NCI-H1694 treated with DMSO at 0.1 percent for 48 hours (cell line): ENCODE measurements around the gene OLIG2.

Source experiments
- DNase-seq: peaks from one replicate; lab custom pipeline; 2025; lab: John Stamatoyannopoulos, UW

Gene OLIG2

DNA sequence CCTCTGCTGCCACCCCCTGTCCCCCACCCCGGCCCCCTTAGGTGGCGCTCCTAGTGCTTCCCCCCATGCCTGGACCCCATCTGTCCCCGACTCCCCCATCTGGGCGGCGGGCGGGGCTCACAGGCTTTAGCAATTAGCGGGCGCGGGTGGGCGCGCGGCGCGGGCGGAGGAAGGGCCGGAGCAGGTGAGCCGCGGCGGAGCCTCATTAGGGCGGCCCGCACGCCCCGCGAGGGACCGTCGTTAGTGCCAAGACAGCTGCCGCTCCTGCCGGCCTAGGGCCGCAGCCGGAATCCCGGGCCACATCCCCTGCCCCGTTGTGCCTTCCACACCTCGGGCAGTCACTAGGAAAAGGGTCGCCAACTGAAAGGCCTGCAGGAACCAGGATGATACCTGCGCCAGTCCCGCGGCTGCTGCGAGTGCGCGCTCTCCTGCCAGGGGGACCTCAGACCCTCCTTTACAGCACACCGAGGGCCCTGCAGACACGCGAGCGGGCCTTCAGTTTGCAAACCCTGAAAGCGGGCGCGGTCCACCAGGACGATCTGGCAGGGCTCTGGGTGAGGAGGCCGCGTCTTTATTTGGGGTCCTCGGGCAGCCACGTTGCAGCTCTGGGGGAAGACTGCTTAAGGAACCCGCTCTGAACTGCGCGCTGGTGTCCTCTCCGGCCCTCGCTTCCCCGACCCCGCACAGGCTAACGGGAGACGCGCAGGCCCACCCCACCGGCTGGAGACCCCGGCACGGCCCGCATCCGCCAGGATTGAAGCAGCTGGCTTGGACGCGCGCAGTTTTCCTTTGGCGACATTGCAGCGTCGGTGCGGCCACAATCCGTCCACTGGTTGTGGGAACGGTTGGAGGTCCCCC lies 7.6 kb downstream of the OLIG2 start:
- DNase-seq: no peak

DNA sequence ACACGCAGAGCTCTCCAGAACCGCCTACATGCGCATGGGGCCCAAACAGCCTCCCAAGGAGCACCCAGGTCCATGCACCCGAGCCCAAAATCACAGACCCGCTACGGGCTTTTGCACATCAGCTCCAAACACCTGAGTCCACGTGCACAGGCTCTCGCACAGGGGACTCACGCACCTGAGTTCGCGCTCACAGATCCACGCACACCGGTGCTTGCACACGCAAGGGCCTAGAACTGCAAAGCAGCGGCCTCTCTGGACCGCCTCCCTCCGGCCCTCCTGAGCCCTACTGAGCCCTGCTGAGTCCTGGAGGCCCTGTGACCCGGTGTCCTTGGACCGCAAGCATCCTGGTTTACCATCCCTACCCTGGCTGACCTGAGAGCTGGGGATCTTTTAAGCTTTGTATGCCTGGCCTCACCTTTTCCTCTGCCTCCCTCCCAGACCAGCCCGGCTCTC lies 8.3 kb downstream of the OLIG2 start:
- no peak for DNase-seq

DNA sequence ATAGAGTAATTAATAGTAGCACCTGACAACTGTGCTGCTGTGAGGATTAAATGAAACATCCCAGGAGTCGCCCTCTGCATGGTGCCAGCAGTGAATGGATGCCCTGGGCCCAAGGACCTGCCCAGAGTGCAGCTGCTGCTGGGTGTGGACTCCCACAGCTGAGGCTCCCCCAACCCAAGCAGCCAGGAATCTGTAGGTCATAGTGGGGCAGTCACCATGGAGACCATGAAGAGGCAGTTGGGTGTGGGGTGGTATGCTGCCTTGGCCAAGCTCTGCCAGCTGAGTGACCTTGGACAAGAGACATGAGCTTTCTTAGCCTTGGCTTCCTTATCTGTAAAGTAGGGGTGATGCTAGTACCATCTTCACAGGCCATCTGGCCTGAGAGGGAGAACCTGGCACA lies 9.4 kb downstream of the OLIG2 start:
- DNase-seq: no peak

DNA sequence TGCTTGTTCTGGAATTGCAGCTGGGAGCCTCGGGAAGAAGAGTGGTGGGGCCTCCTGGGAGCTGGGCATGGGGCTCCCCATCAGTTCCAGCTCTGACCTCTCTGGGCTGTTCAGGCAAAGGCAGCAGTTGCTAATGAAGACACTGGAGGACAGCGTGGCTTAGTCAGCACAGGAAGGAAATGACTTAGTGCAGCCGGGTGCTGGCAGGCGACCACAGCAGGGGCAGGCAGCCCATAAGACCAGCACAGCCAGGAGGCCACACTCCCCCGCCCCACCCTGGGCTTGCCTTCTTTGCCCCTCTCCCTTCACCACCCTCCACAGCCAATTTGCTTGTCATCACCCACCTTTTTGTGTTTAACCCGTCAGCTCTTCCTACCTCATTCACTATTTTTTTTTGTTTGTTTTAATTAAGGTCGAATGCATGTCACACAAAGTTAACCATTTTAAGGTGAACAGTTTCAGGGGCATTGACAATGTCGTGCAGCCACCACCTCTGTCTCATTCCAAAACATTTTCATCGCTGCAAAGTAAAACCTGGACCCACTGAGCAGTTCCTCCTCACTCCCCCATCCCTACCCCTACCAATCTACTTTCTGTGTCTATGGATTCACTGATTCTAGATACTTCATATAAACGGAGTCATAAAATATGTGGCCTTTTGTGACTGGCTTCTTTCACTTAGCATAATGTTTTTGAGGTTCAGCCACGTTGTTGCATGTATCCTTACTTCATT lies 10.9 kb downstream of the OLIG2 start:
- peak; percentile 45 for DNase-seq

DNA sequence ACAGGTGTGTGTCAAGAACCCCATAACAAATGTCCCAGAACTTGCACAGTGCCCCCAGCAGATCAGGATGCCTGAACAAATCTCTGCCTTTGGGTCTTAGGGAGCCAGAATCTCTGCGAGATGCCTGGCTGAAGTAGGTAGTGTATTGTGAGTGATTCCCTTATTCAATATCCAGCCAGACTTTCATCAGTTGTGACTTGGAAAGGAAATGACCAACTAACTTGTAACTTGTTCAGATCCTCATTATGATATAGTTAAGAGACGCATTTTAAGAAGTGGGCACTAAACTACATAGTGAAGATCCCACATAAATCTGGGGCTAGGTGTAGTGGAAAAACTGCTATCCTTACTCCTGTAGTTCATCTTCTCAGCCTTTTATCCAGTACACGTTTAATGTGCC lies 11.8 kb downstream of the OLIG2 start:
- DNase-seq: no peak

DNA sequence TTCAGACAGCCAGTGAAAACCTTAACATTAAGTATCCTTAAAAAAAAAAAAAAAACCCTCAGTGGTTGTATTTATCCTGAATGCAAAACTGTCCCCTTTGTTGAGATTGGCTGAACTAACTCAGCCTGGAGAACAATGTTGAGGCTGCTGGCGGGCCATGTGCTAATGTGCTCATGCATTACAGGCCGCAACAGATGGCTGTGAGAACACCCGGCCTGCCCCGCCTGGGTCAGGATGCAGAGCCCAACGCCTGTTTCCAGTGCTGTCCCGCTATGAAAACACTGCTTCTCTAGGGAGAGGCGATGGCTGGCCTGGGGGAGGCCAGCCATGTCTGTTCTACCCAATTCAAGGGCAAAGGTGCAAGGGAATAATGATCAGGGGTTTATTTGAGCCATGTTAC lies 13.8 kb downstream of the OLIG2 start:
- peak; percentile 90 for DNase-seq

DNA sequence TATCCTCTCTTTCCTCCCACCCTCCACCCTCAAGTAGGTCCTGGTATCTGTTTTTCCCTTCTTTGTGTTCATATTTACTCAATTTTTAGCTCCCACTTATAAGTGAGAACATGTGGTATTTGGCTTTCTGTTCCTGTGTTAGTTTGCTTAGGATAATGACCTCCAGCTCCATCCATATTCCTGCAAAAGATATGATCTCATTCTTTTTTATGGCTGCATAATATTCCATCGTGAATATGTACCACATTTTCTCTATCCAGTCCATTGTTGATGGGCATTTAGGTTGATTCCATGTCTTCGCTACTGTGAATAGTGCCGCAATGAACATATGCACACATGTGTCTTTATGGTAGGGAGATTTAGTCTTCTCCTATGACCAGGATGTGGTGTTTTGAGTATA lies 14.5 kb downstream of the OLIG2 start:
- DNase-seq: no peak

DNA sequence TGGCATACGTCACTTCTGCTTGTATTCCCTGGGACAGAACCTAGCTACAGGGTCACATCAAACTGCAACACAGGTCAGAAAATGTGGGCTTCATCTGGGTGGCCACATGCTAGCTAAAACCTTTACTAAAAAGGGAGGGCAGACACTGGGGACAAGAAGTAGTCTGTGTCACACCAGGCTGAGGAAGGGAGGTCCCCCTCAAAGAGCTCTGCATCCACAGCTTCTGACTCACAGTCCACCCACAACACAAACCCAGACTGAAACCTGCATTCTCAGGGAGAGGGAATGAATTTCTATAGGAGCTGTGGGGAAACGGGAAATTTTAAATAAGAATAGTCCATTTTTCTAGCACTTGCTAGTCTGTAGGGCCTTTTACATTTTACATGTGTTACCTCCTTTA lies 16.2 kb downstream of the OLIG2 start:
- no peak for DNase-seq

DNA sequence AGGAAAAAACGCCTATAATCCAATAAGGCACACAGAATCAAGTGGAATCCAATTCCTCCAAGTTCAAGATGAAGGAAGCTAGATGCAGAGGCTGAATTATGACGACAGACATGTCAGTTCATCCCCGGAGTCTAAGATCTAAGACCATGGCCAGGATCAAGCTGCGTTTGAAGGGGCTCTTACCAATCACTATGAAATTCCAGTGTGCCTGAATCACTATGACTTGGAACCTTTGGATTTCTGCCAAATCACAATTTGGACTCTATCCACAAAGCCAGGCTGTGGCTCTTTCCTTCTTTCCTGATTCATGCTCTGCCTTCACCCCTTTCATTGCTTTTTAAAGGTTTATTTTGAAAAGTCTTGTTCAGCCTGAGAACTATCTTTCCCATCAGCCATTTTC lies 17.1 kb downstream of the OLIG2 start:
- DNase-seq: peak; percentile 47

DNA sequence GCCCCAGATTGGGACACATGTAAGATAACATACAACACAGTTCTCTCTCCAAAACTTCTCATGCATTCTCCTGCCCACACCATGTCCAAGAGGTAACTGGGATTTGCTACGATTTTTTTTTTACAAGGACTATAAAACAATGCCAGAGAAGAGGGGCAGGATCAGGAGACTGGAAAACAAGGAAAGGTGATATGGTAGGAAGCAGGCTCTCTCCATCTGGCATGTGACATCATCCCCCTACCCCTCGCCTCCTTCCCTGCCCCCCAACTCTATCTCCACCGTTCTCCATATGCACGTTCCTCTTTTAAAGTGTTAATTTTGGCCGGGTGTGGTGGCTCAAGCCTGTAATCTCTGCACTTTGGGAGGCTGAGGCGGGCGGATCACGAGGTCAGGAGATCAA lies 20.7 kb downstream of the OLIG2 start:
- DNase-seq: no peak

DNA sequence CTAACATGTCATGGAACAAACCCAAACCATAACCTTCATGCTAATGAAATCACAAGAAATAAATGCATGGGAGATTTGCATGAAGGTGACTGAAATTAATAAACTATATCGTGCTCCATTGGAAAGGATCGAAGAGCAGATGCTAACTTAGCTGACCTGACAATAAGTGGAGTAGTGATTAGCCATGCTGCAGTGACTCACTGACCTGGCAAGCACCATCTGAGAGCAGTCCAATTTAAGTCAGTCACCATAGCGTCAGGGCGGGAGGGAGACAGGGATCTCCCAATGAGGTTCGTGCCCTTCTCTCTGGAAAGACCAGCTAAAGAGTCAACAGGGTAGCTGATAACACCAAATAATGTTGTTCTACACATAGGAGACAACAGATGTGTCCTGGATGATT lies 21.5 kb downstream of the OLIG2 start:
- DNase-seq: no peak

DNA sequence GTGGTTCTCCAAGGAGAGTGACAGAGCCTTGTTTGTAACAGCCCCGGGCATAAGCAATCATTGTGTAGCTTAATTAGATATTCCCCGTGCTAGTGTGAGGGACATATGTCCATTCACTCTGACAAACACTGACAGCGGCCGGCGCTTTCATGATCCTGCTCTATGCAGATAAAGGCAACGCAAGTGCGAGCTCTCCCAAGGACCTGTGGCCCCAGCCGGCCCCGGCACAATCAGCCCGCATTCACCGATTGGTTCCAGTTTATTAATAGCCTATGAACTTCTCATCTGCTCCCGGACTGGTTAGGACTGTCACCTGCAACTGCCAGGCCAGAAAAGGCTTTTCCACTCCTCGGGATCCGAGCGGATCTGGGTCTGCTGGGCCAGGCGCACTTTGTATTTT lies 26.2 kb downstream of the OLIG2 start:
- no peak for DNase-seq

DNA sequence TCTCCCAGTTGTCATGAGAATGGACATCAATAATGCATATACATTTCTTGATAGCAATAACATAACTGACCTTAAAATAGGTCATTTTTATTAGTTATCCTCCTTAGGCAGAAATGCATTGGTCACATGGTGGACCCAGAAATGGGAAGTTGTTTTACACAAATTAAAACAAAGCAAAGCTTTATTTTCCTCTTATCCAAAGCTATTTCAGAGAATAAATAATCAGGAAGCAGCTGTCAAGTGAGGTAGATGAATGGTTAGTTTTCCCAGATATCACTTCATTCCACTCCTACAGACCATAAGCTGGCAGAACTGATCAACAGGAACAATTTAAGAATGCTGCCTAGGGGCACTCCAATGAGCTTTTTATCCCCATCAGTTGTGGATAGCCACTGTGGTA lies 28.2 kb downstream of the OLIG2 start:
- DNase-seq: no peak

DNA sequence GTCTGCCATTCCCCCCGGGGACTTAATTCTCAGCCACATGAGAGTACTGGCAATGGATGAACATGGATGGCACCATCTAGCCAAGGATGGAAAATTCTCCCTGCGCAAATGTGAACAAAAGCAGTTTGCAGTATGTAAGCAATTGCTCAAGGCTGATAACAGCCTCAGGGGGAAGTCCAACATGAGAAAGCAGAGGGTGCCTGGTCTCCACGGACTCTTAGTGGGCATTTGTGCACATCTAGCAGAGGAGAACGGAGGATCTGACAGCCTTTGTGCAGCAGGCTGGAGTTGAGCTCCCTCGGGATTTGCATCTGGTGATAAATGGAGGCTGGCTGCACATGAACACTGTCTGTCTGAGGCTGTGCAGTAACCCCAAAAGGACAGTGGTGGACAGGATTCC lies 30.3 kb downstream of the OLIG2 start:
- no peak for DNase-seq

DNA sequence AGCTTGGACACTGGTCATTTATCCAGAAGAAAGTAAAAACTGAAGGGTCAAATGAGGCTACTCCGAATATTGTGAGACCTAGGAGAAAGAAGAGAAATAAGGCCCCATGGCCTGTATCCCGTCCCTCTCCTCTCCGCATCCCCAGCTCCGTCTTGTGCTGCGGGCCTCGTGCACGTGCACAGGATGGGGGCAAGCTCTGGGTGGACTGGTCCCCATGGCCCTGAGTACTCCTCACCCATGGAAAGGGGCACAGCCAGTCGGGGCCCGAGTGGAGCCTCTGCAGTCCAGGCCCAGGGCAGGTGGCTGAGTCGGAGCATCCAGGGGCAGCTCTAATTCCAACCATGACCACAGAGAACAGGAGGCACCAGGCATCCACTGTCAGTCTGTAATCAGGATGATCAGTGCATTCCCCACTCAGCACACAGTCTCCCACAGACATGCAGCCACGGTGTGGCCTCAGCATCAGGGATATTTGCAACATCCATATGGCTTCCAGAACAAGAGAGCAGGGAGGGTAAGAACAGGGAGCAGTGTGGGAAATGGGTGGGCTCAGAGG lies 31.7 kb downstream of the OLIG2 start:
- DNase-seq: no peak

DNA sequence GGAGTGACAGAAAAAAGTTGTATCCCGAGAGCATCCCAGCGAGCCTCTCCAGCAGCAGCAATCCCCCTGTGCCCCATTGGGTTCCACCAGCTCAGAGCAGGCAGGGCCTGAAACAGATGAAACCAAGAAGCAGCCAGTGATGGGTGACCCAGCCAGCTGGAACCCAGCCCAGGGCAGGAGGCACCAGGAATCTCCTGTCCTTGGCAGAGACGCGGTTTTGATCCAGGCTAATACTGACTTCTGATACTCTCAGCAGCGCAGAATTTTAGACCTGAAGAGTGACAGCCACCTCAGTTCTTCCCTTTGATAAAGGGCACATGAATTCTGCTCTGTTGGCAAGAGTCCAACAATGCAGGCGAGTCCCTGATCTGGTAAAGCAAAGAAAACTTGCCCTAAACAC lies 32.8 kb downstream of the OLIG2 start:
- DNase-seq: peak; percentile 71

DNA sequence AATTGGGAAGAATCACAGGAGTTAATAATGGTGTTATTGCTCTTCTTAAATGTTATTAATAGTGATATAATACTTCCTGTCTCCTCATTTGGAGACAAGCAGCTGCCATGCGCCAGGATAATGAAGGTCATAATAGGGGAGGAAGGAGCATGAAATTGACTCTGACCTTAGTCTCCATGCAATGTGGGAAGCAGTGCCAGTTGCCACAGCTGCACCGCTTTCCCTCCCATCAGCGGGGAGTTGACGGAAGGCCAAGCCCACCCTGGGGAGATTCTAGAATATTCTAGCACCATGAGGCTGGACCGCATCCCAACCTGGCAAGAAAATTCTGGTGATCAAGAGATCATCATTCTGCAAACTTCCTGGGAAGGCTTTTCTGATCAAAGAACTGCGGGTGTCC lies 33.2 kb downstream of the OLIG2 start:
- no peak for DNase-seq

DNA sequence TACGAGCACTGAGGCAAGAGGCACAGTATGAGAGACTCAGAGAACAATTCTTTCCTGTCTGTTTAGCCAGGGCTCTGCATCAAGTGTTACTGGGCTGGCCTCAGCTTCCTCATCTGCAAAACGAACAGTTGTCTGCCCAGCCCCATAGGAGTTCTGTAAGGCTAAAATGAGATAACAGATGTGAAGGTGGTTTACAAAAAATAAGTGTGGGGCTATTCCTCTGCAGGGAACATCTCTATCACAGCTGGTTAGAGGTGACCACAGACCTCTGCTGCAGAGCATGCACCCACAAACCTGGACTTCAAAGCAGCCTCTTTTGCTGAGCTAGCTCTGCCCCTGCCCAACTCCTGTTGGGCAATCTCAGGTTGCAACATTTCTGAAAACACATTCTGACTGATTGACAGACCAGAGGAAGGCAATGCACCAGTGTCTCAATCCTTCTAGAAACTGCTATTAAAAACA lies 33.7 kb downstream of the OLIG2 start:
- peak; percentile 41 for DNase-seq

DNA sequence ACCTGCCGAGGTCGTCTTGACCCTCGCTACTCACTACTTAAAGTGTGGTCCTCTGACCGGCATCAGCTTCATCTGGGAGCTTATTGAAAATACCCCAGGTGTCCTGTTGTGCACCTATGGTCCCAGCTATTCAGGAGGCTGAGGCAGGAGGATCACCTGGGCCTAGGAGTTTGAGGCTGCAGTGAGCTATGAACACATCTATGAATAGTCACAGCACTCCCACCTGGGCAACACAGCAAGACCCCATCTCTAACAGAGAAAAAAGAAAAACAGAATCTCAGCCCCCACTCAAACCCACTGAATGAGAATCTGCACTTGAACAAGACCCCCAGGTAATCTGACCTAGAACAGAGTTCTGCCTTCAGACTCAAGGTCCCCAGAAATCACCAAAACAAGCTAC lies 35.5 kb downstream of the OLIG2 start:
- no peak for DNase-seq

DNA sequence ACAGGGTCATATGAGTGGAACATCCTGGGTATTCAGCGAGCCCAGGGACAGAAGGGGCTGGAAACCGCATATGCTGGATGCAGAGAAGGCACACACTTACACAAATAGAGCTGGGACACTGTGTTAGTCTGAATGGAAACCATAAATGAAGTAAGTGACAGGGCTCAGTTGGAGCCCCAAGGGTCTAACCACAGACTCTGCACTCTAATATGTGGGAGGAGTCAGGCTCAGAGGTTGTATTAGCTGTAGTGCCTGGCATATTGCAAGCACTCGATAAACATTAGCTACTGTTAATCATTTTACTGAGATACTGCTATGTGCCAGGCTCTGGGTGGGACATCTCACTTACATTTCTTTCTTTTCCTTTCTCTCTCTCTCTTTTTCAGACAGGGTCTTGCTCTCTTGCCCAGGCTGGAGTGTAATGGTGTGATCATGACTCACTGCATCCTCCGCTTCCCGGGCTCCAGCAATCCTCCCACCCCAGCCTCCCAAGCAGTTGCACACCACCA lies 37.7 kb downstream of the OLIG2 start:
- DNase-seq: no peak

DNA sequence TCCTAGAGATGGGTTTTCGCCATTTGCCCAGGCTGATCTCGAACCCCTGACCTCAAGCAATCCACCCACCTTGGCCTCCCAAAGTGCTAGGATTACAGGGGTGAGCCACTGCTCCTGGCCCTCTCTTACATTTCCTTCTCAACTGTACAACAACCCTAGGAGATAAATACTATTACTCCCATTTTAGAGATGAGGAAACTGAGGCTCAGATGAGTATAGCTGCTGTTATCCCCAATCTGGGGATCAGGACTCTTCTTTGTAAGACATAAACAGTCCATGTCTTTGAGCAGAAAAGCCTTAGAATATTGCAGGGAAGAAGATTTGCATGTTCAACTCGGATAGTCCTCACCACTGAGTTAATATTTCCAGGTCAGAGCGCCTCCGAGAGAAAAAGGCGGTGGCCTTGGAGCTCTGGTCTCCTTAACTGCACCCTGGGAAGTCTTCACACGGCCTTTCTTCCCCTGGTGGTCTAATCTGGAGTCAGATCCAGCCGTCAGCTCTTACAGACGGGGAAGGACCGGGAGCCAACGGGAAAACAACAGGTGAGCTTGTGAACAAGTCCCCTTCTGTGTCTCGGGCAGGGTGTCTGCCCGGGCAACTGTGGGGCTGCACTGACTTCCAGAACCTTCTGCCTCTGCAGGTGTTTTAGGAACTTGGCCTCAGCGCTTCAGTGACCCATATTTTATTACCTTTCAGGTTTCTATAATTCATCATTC lies 38.3 kb downstream of the OLIG2 start:
- DNase-seq: no peak
